ENCODE measurements around the gene DISP3. TPM values are rescaled to one million over a fixed set of nuclear protein-coding genes. Genes with fewer than 3 reads are reported as not detected.

DISP3 gene
- total and polyA plus RNA-seq, 2 of the 4 experiments (the other 2 are of a cell fraction): 0.05 TPM; not detected in 1

DNA sequence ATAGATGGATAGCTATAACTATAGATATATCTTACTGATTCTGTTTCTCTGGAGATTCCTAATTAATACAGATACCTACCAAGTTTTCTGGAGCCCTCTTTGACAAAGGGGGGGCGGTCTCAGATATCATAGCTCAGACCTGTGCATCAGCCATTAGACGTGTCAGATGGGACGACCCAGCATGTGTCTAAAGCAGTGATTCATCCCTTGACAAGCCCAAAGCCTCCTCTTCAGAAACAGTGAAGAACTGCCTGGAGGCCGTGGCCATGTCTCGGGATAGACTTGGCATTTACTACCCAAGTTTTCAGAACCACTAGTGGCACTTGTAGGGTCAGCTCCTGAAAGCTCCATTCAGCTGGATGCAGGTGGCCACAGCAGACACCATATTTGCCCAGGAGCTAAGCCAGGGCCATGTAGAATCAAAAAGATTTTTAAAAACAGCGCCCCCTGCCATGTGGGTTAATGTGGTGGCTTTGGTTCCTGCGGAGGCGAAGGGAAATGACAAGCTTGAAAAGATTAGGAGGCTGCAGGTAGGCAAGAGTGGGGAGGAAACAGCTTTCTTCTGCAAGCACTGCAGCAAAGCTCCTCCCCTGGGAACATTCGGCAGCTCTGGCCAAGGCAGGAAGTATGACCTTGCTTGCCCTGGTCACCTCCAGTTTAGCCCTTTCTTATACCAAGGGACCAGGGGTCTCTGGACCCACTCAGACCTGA is 93.1 kb downstream of the DISP3 start:
- no peak for TF ChIP-seq FOS (IDR thresholded peaks at IDR 0.05; ENCODE audit: low read depth, low read length)
- TF ChIP-seq MXI1 (IDR thresholded peaks at IDR 0.05; ENCODE audit: borderline replicate concordance, low read depth, low read length): no peak
- no peak for TF ChIP-seq MAZ (IDR thresholded peaks at IDR 0.05; ENCODE audit: borderline replicate concordance, low read depth, low read length)
- TF ChIP-seq SMC3 (IDR thresholded peaks at IDR 0.05; ENCODE audit: low read depth, low read length): no peak
- TF ChIP-seq, protein P1, sequence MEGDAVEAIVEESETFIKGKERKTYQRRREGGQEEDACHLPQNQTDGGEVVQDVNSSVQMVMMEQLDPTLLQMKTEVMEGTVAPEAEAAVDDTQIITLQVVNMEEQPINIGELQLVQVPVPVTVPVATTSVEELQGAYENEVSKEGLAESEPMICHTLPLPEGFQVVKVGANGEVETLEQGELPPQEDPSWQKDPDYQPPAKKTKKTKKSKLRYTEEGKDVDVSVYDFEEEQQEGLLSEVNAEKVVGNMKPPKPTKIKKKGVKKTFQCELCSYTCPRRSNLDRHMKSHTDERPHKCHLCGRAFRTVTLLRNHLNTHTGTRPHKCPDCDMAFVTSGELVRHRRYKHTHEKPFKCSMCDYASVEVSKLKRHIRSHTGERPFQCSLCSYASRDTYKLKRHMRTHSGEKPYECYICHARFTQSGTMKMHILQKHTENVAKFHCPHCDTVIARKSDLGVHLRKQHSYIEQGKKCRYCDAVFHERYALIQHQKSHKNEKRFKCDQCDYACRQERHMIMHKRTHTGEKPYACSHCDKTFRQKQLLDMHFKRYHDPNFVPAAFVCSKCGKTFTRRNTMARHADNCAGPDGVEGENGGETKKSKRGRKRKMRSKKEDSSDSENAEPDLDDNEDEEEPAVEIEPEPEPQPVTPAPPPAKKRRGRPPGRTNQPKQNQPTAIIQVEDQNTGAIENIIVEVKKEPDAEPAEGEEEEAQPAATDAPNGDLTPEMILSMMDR (conservative IDR thresholded peaks at IDR 0.05; ENCODE audit: low read depth, low read length): no peak
- TF ChIP-seq CHD1 (IDR thresholded peaks at IDR 0.05; ENCODE audit: low read depth, low read length): no peak
- no peak for TF ChIP-seq RFX5 (IDR thresholded peaks at IDR 0.05; ENCODE audit: low read depth, low read length)
- no peak for TF ChIP-seq BHLHE40 (IDR thresholded peaks at IDR 0.05; ENCODE audit: low read depth, low read length)
- TF ChIP-seq RCOR1 (IDR thresholded peaks at IDR 0.05; ENCODE audit: insufficient replicate concordance, low read length): no peak
- TF ChIP-seq, protein P2, sequence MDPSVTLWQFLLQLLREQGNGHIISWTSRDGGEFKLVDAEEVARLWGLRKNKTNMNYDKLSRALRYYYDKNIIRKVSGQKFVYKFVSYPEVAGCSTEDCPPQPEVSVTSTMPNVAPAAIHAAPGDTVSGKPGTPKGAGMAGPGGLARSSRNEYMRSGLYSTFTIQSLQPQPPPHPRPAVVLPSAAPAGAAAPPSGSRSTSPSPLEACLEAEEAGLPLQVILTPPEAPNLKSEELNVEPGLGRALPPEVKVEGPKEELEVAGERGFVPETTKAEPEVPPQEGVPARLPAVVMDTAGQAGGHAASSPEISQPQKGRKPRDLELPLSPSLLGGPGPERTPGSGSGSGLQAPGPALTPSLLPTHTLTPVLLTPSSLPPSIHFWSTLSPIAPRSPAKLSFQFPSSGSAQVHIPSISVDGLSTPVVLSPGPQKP (IDR thresholded peaks at IDR 0.05; ENCODE audit: borderline replicate concordance, low read depth, low read length): no peak
- no peak for TF ChIP-seq RAD21 (IDR thresholded peaks at IDR 0.05; ENCODE audit: low read length)
- no peak for TF ChIP-seq NFE2L2 (IDR thresholded peaks at IDR 0.05; ENCODE audit: low read depth, low read length)
- TF ChIP-seq CEBPB (IDR thresholded peaks at IDR 0.05; ENCODE audit: low read depth, low read length): no peak
- Histone ChIP-seq H3K27me3 (ENCODE audit: control insufficient read depth, insufficient read depth, low read length) (peaks cover 1% of the 10 kb centered on the region; the same call in 1 of the 2 replicates), H3K79me1 (ENCODE audit: low read depth in 1 of 2, low read length in 2 of 2) (no peaks in the 10 kb centered on the region), H3K9ac (ENCODE audit: low read depth, low read length) (no peak overlapping the region), H2AK5ac (ENCODE audit: low read depth, low read length) (no peak overlapping the region), H3K14ac (replicated peaks; ENCODE audit: low read depth, low read length) (no peak overlapping the region), H2BK20ac (ENCODE audit: low read depth, low read length) (no peak overlapping the region), H3K9me3 (ENCODE audit: control insufficient read depth, insufficient read depth, low read length) (no peaks in the 10 kb centered on the region), H4K20me1 (ENCODE audit: insufficient read depth, low read length) (no peaks in the 10 kb centered on the region; the same call in 1 of the 2 replicates), H3K27ac (ENCODE audit: insufficient read depth, low read length) (no peak overlapping the region), H2BK5ac (ENCODE audit: low read depth, low read length, poor library complexity, severe bottlenecking) (no peak overlapping the region), H2BK15ac (ENCODE audit: low read depth, low read length) (no peak overlapping the region), H3K9me1 (ENCODE audit: insufficient read depth, low read length) (no peaks in the 10 kb centered on the region), H3K56ac (ENCODE audit: extremely low read depth, insufficient read depth, low read length) (no peak overlapping the region), H2BK120ac (ENCODE audit: low read depth, low read length) (no peak overlapping the region), H4K8ac (ENCODE audit: low read depth in 2 of 2, low read length in 2 of 2) (no peak overlapping the region), H3K4me2 (ENCODE audit: low read depth, low read length) (no peak overlapping the region), H3K18ac (ENCODE audit: low read depth, low read length) (no peak overlapping the region), H3K23ac (ENCODE audit: low read depth, low read length) (no peak overlapping the region), H3K4ac (ENCODE audit: low read depth, low read length) (no peak overlapping the region), H2AFZ (replicated peaks; ENCODE audit: low read length, poor library complexity) (no peak overlapping the region), H3K4me3 (ENCODE audit: insufficient read depth, low read depth, low read length) (no peak overlapping the region), H4K91ac (ENCODE audit: insufficient read depth, low read depth, low read length) (no peak overlapping the region), H4K5ac (ENCODE audit: low read depth, low read length) (no peak overlapping the region), H3K36me3 (ENCODE audit: control insufficient read depth, insufficient read depth, low read length) (no peaks in the 10 kb centered on the region), H3K4me1 (ENCODE audit: control insufficient read depth, insufficient read depth, low read length) (no peaks in the 10 kb centered on the region), H2AK9ac (replicated peaks; ENCODE audit: low read depth, low read length, poor library complexity) (no peak overlapping the region)
- intact Hi-C loops (cut with micrococcal nuclease) (no loop called here), dilution Hi-C loops (cut with HindIII; ENCODE audit: low sequenced_read_pairs, unreplicated experiment) (no loop called here), in situ Hi-C loops (cut with MboI; ENCODE audit: low sequenced_read_pairs) (no loop called here)
- BruUV-seq (replicated peaks): no TSS peak
- ChIA-PET CTCF (no interaction called here), POLR2A (ENCODE audit: unreplicated experiment) (no interaction called here)
- no peak for DNase-seq
- no peak for ATAC-seq (ENCODE audit: low read depth)
- 59% methylated on average over 2 of the region's 9 CpGs; no CpG with 5 or more reads in 1 of the 2 experiments for WGBS, 2 experiments (ENCODE audit: extremely low coverage in 2 of 2, insufficient read length in 1 of 2)

Data from IMR-90 (cell line).